B cell (primary cell): ENCODE data around the gene CEP250. TPM values are rescaled to one million over a fixed set of nuclear protein-coding genes. Genes with fewer than 3 reads are reported as not detected.

Experiments used
- ATAC-seq: fragments of 200-7000 bp; cut with Tn5 transposase; one replicate; pipeline ENCODE4 v1.10.0; 2021; ENCODE audit warnings: low read depth, mild to moderate bottlenecking, moderate number of reproducible peaks, moderate library complexity
- CTCF ChIA-PET: fragments of 350-600 bp; sonication (Branson Sonifier 250); formaldehyde crosslinking; loops from one replicate; lab custom pipeline; 2021; ENCODE audit warnings: antibody characterized with exemption, inconsistent platforms; lab: Charles Lee
- POLR2A ChIA-PET: fragments of 350-600 bp; sonication (Branson Sonifier 250); formaldehyde crosslinking; loops from one replicate; lab custom pipeline; 2021; ENCODE audit warnings: antibody characterized with exemption; lab: Charles Lee
- DNase-seq: peaks from one replicate; pipeline ENCODE4 v3.0.0; 2013
- H2AFZ ChIP-seq: 2 replicates; pipeline ENCODE4 v1.6.1; 2012; ENCODE audit warnings: mild to moderate bottlenecking, low read depth, low read length; ENCODE audit not compliant: insufficient read depth, poor library complexity, severe bottlenecking
- H3K27ac ChIP-seq, 2 donors: 1 replicate in 1 of 2; 2 replicates in 1 of 2; pipeline ENCODE4 v1.5.1; 2012 to 2013; ENCODE audit warnings: low read length in 2 of 2, mild to moderate bottlenecking in 2 of 2, moderate library complexity in 1 of 2
- H3K27me3 ChIP-seq, 4 experiments: fragments of 200-600 bp in 1 of 4; sonication (generic) in 1 of 4; replicated peaks in 1 of 4; 1 replicate in 2 of 4; 2 replicates in 2 of 4; pipeline versions ENCODE4 v1.6.1 to v1.7.0; 2013 to 2016; ENCODE audit warnings: low read length in 3 of 4, mild to moderate bottlenecking in 2 of 4, mixed read lengths in 1 of 4, moderate library complexity in 1 of 4; ENCODE audit not compliant: insufficient read depth in 4 of 4, control insufficient read depth in 3 of 4; ENCODE audit errors: control extremely low read depth in 1 of 4
- H3K36me3 ChIP-seq, 2 experiments: replicated peaks in 1 of 2; 1 replicate in 1 of 2; 2 replicates in 1 of 2; pipeline versions ENCODE4 v1.6.1 to v1.7.1; 2013; ENCODE audit warnings: low read length in 1 of 2; ENCODE audit not compliant: insufficient read depth in 2 of 2, control insufficient read depth in 1 of 2; ENCODE audit errors: control extremely low read depth in 1 of 2, extremely low read depth in 1 of 2
- H3K4me1 ChIP-seq, 2 donors: fragments of 200-600 bp in 1 of 2; sonication (generic) in 1 of 2; 1 replicate in 1 of 2; 2 replicates in 1 of 2; pipeline versions ENCODE4 v1.5.1 to v1.6.1; 2013 to 2017; ENCODE audit warnings: low read length in 2 of 2; ENCODE audit not compliant: control insufficient read depth in 2 of 2, insufficient read depth in 2 of 2
- H3K4me2 ChIP-seq: replicated peaks from 2 replicates; pipeline ENCODE3; 2012; ENCODE audit warnings: mild to moderate bottlenecking, low read depth, low read length; ENCODE audit not compliant: poor library complexity, severe bottlenecking
- H3K4me3 ChIP-seq, 5 experiments: fragments of 200-600 bp in 1 of 5; sonication (generic) in 1 of 5; 1 replicate in 3 of 5; 2 replicates in 2 of 5; pipeline versions ENCODE4 v1.5.1 to v1.7.0; 2011 to 2016; ENCODE audit warnings: low read length in 4 of 5, mild to moderate bottlenecking in 4 of 5, low read depth in 2 of 5, control low read depth in 1 of 5, moderate library complexity in 1 of 5; ENCODE audit not compliant: insufficient read depth in 1 of 5; ENCODE audit errors: control extremely low read depth in 1 of 5, extremely low read depth in 1 of 5
- H3K79me2 ChIP-seq: fragments of 200-600 bp; sonication (generic); one replicate; pipeline ENCODE4 v1.6.0; 2016; ENCODE audit warnings: low read length; ENCODE audit not compliant: control insufficient read depth, insufficient read depth
- H3K9ac ChIP-seq: fragments of 200-600 bp; sonication (generic); 2 replicates; pipeline ENCODE4 v1.6.1; 2017; ENCODE audit warnings: mild to moderate bottlenecking, low read length, moderate library complexity
- H3K9me3 ChIP-seq, 3 donors: one replicate each; pipeline versions ENCODE4 v1.6.1 to v1.7.1; 2013; ENCODE audit warnings: low read length in 2 of 3; ENCODE audit not compliant: control insufficient read depth in 2 of 3, insufficient read depth in 1 of 3; ENCODE audit errors: control extremely low read depth in 1 of 3
- H4K20me1 ChIP-seq: 2 replicates; pipeline ENCODE4 v1.6.0; 2012; ENCODE audit warnings: mild to moderate bottlenecking, low read length; ENCODE audit not compliant: insufficient read depth, control insufficient read depth, poor library complexity, severe bottlenecking
- H3K27ac Mint-ChIP-seq: one replicate; pipeline ENCODE4 v1.8.0; 2021; ENCODE audit warnings: mixed read lengths
- H3K27me3 Mint-ChIP-seq: one replicate; pipeline ENCODE4 v1.8.0; 2021; ENCODE audit warnings: mixed read lengths
- H3K4me1 Mint-ChIP-seq: one replicate; pipeline ENCODE4 v1.8.0; 2021; ENCODE audit warnings: mixed read lengths
- H3K4me3 Mint-ChIP-seq: one replicate; pipeline ENCODE4 v1.8.0; 2021; ENCODE audit warnings: mixed read lengths
- H3K9me3 Mint-ChIP-seq: one replicate; pipeline ENCODE4 v1.8.0; 2022; ENCODE audit warnings: mixed read lengths; ENCODE audit not compliant: insufficient read depth
- CTCF ChIP-seq: fragments of 200-600 bp; IDR thresholded peaks from one replicate; pipeline ENCODE4 v1.8.0; 2022; ENCODE audit warnings: antibody characterized with exemption, mild to moderate bottlenecking
- EZH2 ChIP-seq: IDR thresholded peaks from 2 replicates; pipeline ENCODE4 v1.6.1; 2012; ENCODE audit warnings: borderline replicate concordance, low read depth, mild to moderate bottlenecking, moderate library complexity, low read length; ENCODE audit not compliant: insufficient read depth, poor library complexity, severe bottlenecking
- WGBS: methylation state at CpG from one replicate; pipeline ENCODE4 v1.1.5; 2013; ENCODE audit warnings: missing lambda C conversion rate; ENCODE audit not compliant: insufficient coverage; 5-methylcytosine and 5-hydroxymethylcytosine counted together
- intact Hi-C: fragments of 100-400 bp; cut with micrococcal nuclease; formaldehyde crosslinking; loops from one replicate; pipeline ENCODE4 v1.10.0; 2022
- polyA plus RNA-seq: library from polyadenylated mRNA; depleted of rRNA; stranded (reverse); fragments of >200 nt; gene quantifications from 2 replicates; pipeline ENCODE4 v1.2.3, GENCODE V29; 2012
- total RNA-seq, 2 donors: library from RNA; stranded (reverse); fragments of 120-200 nt in 1 of 2; gene quantifications; 1 replicate in 1 of 2; 2 replicates in 1 of 2; pipeline versions ENCODE4 v1.2.3 to v1.2.4, GENCODE V29; 2013 to 2022

Gene CEP250
- total and polyA plus RNA-seq, 2 donors (not counting 1 experiment from before 2014, with no cell fraction given) = 14.6 to 78.5 TPM

GRCh38 chr20:35447082-35447789, 8.2 kb upstream of the CEP250 start:
- H3K9me3 ChIP-seq = no peaks in the 10 kb centered on the region
- H3K27ac ChIP-seq = no peak overlapping the region
- H3K4me3 Mint-ChIP-seq = peak overlapping the region; percentile 87
- H3K4me1 Mint-ChIP-seq = peaks cover 6% of the 10 kb centered on the region
- no peaks in the 10 kb centered on the region for H3K9me3 Mint-ChIP-seq
- ATAC-seq (peak; percentile 99), DNase-seq (peak; percentile 84)
- H3K36me3 ChIP-seq = no peaks in the 10 kb centered on the region
- ChIA-PET CTCF (interaction anchor here (0.6 to 5.2 kb wide), 13 partner anchors 9 to 612 kb away, joined by 3 to 63 read pairs (median 5); partner anchors contain the start of genes CEP250 and GDF5), POLR2A (no interaction called here)
- WGBS = 0% methylated on average over 7 of the region's 11 CpGs
- H3K9ac ChIP-seq = peak overlapping the region; percentile 51
- no peaks in the 10 kb centered on the region for H3K79me2 ChIP-seq
- intact Hi-C loops = loop anchor here (1.0 to 5.0 kb wide), 2 partner anchors 143 to 615 kb away; no protein-coding TSS in a partner anchor
- H3K4me1 ChIP-seq = peaks cover 0 to 3% of the 10 kb centered on the region in 2 donors
- peak overlapping the region in 3 of 5 experiments; percentile 30 to 52 (median 31) for H3K4me3 ChIP-seq
- TF ChIP-seq CTCF (peak; percentile 97), EZH2 (no peak)
- H3K27me3 ChIP-seq = no peaks in the 10 kb centered on the region
- H3K27me3 Mint-ChIP-seq = peaks cover 8% of the 10 kb centered on the region
- H2AFZ ChIP-seq = peak overlapping the region; percentile 73
- H3K27ac Mint-ChIP-seq = no peak overlapping the region
- H3K4me2 ChIP-seq = peak overlapping the region; percentile 66
- H4K20me1 ChIP-seq = no peaks in the 10 kb centered on the region
